MM.1S (cell line): ENCODE results near the gene FAM163A.
A peak's percentile ranks its signal among the peaks of the same experiment; 100 is the strongest.
"Not testable (repeated sequence)": the region's sequence is repeated elsewhere in the genome, so short reads cannot be mapped to it uniquely, and the experiment has no call there.

ENCODE experiments used
- DNase-seq: peaks from one replicate; pipeline ENCODE4 v3.0.0-alpha.2; 2015
- H2AFZ ChIP-seq: fragments of 300-600 bp; sonication (generic); 2 replicates; pipeline ENCODE4 v1.6.0; 2016; ENCODE audit warnings: antibody characterized with exemption, low read length
- H3F3A ChIP-seq: fragments of 300-600 bp; sonication (generic); 2 replicates; pipeline ENCODE4 v1.6.1; 2016; ENCODE audit warnings: mild to moderate bottlenecking, antibody characterized with exemption, low read length, moderate library complexity, mixed read lengths; ENCODE audit not compliant: insufficient read depth
- H3K27ac ChIP-seq: fragments of 300-600 bp; sonication (generic); 2 replicates; pipeline ENCODE4 v1.5.1; 2016; ENCODE audit warnings: mild to moderate bottlenecking, low read length
- H3K27me3 ChIP-seq: fragments of 300-600 bp; sonication (generic); replicated peaks from 2 replicates; pipeline ENCODE4 v1.6.0; 2016; ENCODE audit warnings: low read length; ENCODE audit not compliant: insufficient read depth
- H3K36me3 ChIP-seq: fragments of 300-600 bp; sonication (generic); replicated peaks from 2 replicates; pipeline ENCODE4 v1.6.1; 2016; ENCODE audit warnings: mild to moderate bottlenecking, low read length, mixed read lengths; ENCODE audit not compliant: insufficient read depth
- H3K4me1 ChIP-seq: fragments of 300-600 bp; sonication (generic); 2 replicates; pipeline ENCODE4 v1.6.1; 2016; ENCODE audit warnings: low read length, mixed read lengths
- H3K4me2 ChIP-seq: fragments of 300-600 bp; sonication (generic); 2 replicates; pipeline ENCODE4 v1.6.0; 2016; ENCODE audit warnings: low read depth, low read length
- H3K4me3 ChIP-seq: fragments of 300-600 bp; sonication (generic); 2 replicates; pipeline ENCODE4 v1.5.1; 2016; ENCODE audit warnings: low read length, mixed read lengths
- H3K79me2 ChIP-seq: fragments of 300-600 bp; sonication (generic); 2 replicates; pipeline ENCODE4 v1.6.1; 2016; ENCODE audit warnings: mixed run types, low read length, mixed read lengths
- H3K9ac ChIP-seq: fragments of 300-600 bp; sonication (generic); 2 replicates; pipeline ENCODE4 v1.6.1; 2016; ENCODE audit warnings: low read length, mixed read lengths
- H3K9me2 ChIP-seq: fragments of 300-600 bp; sonication (generic); replicated peaks from 2 replicates; pipeline ENCODE4 v1.6.1; 2016; ENCODE audit warnings: mild to moderate bottlenecking, low read length, mixed read lengths; ENCODE audit not compliant: insufficient read depth
- H3K9me3 ChIP-seq: fragments of 300-600 bp; sonication (generic); replicated peaks from 2 replicates; pipeline ENCODE4 v1.6.1; 2016; ENCODE audit warnings: mild to moderate bottlenecking, low read length, mixed read lengths; ENCODE audit not compliant: insufficient read depth
- H4K20me1 ChIP-seq: fragments of 300-600 bp; sonication (generic); 2 replicates; pipeline ENCODE4 v1.6.1; 2016; ENCODE audit warnings: mild to moderate bottlenecking, low read length, moderate library complexity, mixed read lengths; ENCODE audit not compliant: insufficient read depth
- CTCF ChIP-seq: fragments of 300-600 bp; sonication (generic); IDR thresholded peaks from 2 replicates; pipeline ENCODE4 v1.5.1; 2016; ENCODE audit warnings: antibody characterized with exemption, low read length, mixed read lengths
- EZH2 ChIP-seq: fragments of 300-600 bp; sonication (generic); optimal IDR thresholded peaks from 2 replicates; pipeline ENCODE3; 2017; ENCODE audit warnings: low read depth, mild to moderate bottlenecking, antibody characterized with exemption, low read length, mixed read lengths
- EZH2phosphoT487 ChIP-seq: fragments of 300-600 bp; sonication (generic); IDR thresholded peaks from 2 replicates; pipeline ENCODE4 v1.6.1; 2018; ENCODE audit warnings: antibody characterized with exemption, low read length

Gene FAM163A

GRCh38 chr1:179742717-179743678 is at the start of gene FAM163A:
TSS of gene FAM163A (plus strand) at chr1:179743291. CDS start at chr1:179813098, 69,807 bp downstream.
- Histone ChIP-seq H3K79me2 (no peaks in the 10 kb centered on the region), H4K20me1 (no peaks in the 10 kb centered on the region), H2AFZ (no peak within 1 kb of the TSS), H3K36me3 (no peaks in the 10 kb centered on the region), H3K4me2 (no peak within 1 kb of the TSS), H3K9me2 (no peaks in the 10 kb centered on the region), H3K4me3 (no peak within 1 kb of the TSS), H3K27me3 (0 out of 2 replicates have a peak, but pooled peaks cover 5% of the 10 kb centered on the region), H3K9ac (no peak within 1 kb of the TSS), H3F3A (no peaks in the 10 kb centered on the region), H3K9me3 (no peaks in the 10 kb centered on the region), H3K27ac (no peak within 1 kb of the TSS), H3K4me1 (no peaks in the 10 kb centered on the region)
- DNase-seq: no peak
- TF ChIP-seq EZH2phosphoT487 (no peak), EZH2 (no peak), CTCF (no peak)

DNA sequence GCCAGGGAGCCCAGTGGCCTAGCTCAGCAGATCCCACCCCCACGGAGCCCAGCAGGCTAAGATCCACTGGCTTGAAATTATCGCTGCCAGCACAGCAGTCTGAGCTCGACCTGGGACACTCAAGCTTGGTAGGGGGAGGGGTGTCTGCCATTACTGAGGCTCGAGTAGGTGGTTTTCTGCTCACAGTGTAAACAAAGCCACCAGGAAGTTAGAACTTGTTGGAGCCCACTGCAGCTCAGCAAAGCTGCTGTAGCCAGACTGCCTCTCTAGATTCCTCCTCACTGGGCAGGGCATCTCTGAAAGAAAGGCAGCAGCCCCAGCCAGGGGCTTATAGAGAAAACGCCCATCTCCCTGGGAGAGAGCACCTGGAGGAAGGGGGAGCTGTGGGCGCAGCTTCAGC is 48.6 kb upstream of the FAM163A start:
- H3K79me2 ChIP-seq, H3K4me1 ChIP-seq: not testable (repeated sequence)

DNA sequence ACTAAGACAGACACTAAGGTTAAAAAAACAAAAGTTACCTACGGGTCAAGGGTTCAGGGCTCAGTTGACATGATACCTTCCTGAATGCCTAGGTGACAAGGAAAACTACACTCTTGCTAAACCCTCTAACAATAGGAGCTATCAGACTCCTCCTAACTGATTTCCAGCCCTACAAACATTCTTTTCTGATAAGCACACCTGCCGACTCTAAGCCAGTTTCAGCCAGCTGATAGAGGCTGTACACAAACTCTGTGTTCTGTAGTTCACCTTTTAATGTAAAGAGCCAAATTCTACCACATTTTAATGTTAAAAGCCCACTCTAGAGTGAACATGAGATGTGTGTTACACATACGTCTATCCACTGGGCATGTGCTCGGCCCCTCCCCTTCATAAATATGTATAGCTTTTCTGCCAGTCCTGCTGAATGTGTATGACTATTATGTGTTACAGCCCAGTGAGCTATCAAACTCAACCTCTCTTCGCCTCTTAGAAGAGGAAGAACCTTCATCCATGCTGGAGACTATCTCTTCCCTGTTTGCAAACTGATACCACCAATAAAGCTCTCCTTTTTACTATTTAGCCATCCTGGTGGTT is 40.0 kb upstream of the FAM163A start:
- H3K4me3 ChIP-seq: no peak overlapping the region
- H3K27ac ChIP-seq: no peak overlapping the region
- no peaks in the 10 kb centered on the region for H3K27me3 ChIP-seq
- H3K9me3 ChIP-seq: no peaks in the 10 kb centered on the region
- H3F3A ChIP-seq: no peaks in the 10 kb centered on the region
- no peak for DNase-seq
- TF ChIP-seq EZH2phosphoT487: no peak
- H2AFZ ChIP-seq: no peak overlapping the region
- no peaks in the 10 kb centered on the region for H4K20me1 ChIP-seq
- no peaks in the 10 kb centered on the region for H3K36me3 ChIP-seq
- no peak overlapping the region for H3K4me2 ChIP-seq
- no peak overlapping the region for H3K9ac ChIP-seq
- no peaks in the 10 kb centered on the region for H3K9me2 ChIP-seq
- H3K4me1 ChIP-seq: 0 out of 2 replicates have a peak, but pooled peaks cover 3% of the 10 kb centered on the region
- H3K79me2 ChIP-seq: no peaks in the 10 kb centered on the region

More for the DNA sequence above, 48.6 kb upstream of the FAM163A start:
- H3K27me3 ChIP-seq, H3K27ac ChIP-seq, H4K20me1 ChIP-seq, DNase-seq, H3K4me2 ChIP-seq, H3K4me3 ChIP-seq, H3K9me2 ChIP-seq, H3K9ac ChIP-seq, H3K9me3 ChIP-seq, H3F3A ChIP-seq, H3K36me3 ChIP-seq, H2AFZ ChIP-seq: not testable (repeated sequence)

DNA sequence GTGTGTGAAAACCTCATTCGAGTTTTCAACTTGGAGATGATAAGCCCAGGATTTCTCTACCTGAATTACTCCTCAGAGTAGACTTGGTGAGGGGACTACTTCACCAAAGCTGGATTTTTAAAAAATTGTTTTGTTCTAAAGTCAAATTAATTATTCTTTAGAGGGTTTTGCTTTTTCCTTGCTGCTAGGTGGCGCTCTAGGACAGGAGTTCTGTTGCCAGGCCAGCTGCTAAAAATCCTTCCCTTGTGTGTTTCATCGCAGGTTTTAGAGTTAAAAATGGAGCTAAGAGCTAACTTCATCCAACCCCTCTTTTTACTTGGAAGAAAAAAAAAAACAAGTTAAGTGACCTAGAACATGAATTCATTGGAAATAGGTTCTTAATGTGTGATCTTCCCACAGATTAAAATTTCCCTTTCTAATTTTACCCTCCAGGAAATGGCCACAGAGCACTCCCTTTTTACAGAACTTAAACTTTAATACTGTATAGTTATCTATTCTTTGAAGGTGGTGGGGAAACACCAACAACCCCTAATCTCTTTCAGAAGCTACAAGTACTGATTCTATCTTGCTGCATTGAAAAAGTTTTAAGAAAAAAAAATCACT is 36.7 kb upstream of the FAM163A start:
- H3K79me2 ChIP-seq: no peaks in the 10 kb centered on the region
- no peaks in the 10 kb centered on the region for H3K27me3 ChIP-seq
- H3K9me2 ChIP-seq: no peaks in the 10 kb centered on the region
- peak; percentile 67 for DNase-seq
- H3K4me3 ChIP-seq: no peak overlapping the region
- no peaks in the 10 kb centered on the region for H3K36me3 ChIP-seq
- 0 out of 2 replicates have a peak, but pooled peaks cover 3% of the 10 kb centered on the region for H3K4me1 ChIP-seq
- H3K9me3 ChIP-seq: no peaks in the 10 kb centered on the region
- no peaks in the 10 kb centered on the region for H4K20me1 ChIP-seq
- no peak for TF ChIP-seq EZH2phosphoT487
- peak; percentile 89 for TF ChIP-seq CTCF
- no peak overlapping the region for H3K9ac ChIP-seq
- H3K27ac ChIP-seq: no peak overlapping the region
- H3F3A ChIP-seq: no peaks in the 10 kb centered on the region
- no peak overlapping the region for H3K4me2 ChIP-seq
- 0 out of 2 replicates have a peak overlapping the region, but pooled peaks have one; percentile 10 for H2AFZ ChIP-seq
